H1 (cell line): ENCODE measurements around the gene NOS3. TPM values are rescaled to one million over a fixed set of nuclear protein-coding genes. Genes with fewer than 3 reads are reported as not detected.
A peak's percentile ranks its signal among the peaks of the same experiment; 100 is the strongest.

Experiments used
- CTCF ChIA-PET: fragments of 300-600 bp; sonication (Branson Sonifier 250); formaldehyde crosslinking; loops from one replicate; lab custom pipeline; 2021; ENCODE audit not compliant: partially characterized antibody; lab: Charles Lee
- POLR2A ChIA-PET: fragments of 300-600 bp; sonication (Branson Sonifier 250); formaldehyde crosslinking; loops from one replicate; lab custom pipeline; 2021; ENCODE audit warnings: inconsistent platforms; ENCODE audit not compliant: partially characterized antibody; lab: Charles Lee
- DNase-seq, 2 experiments: peaks; one replicate each; pipeline versions ENCODE4 v3.0.0 to v3.0.0-alpha.2; 2010 to 2022; ENCODE audit warnings: low spot score in 2 of 2, low read depth in 1 of 2, mixed read lengths in 1 of 2
- FAIRE-seq: peaks from 2 replicates; lab custom pipeline; 2011; peaks lifted over from hg19 to GRCh38; lab: Jason Lieb, UNC
- H2AFZ ChIP-seq: 2 replicates; pipeline ENCODE4 v1.8.1; 2012; ENCODE audit warnings: low read length, inconsistent platforms
- H2AK5ac ChIP-seq: 2 replicates; pipeline ENCODE4 v1.6.1; 2013; ENCODE audit warnings: low read depth, low read length
- H2BK120ac ChIP-seq: replicated peaks from 2 replicates; pipeline ENCODE3; 2013; ENCODE audit warnings: low read depth, low read length, inconsistent platforms
- H2BK12ac ChIP-seq: 2 replicates; pipeline ENCODE4 v1.6.1; 2013; ENCODE audit warnings: low read depth, low read length
- H2BK15ac ChIP-seq: 2 replicates; pipeline ENCODE4 v1.6.1; 2013; ENCODE audit warnings: low read length
- H2BK20ac ChIP-seq: 2 replicates; pipeline ENCODE4 v1.6.1; 2013; ENCODE audit warnings: low read length
- H2BK5ac ChIP-seq: 2 replicates; pipeline ENCODE4 v1.6.1; 2013; ENCODE audit warnings: low read depth, low read length
- H3K14ac ChIP-seq: 2 replicates; pipeline ENCODE4 v1.6.1; 2013; ENCODE audit warnings: inconsistent platforms; ENCODE audit not compliant: insufficient read length
- H3K18ac ChIP-seq: 2 replicates; pipeline ENCODE4 v1.6.1; 2013; ENCODE audit warnings: low read length; ENCODE audit errors: extremely low read depth
- H3K23ac ChIP-seq: 2 replicates; pipeline ENCODE4 v1.6.1; 2013; ENCODE audit warnings: inconsistent platforms; ENCODE audit not compliant: insufficient read length
- H3K23me2 ChIP-seq: 2 replicates; pipeline ENCODE4 v1.6.1; 2013; ENCODE audit warnings: low read depth, low read length
- H3K27ac ChIP-seq: 2 replicates; pipeline ENCODE4 v1.6.1; 2011; ENCODE audit warnings: low read depth, low read length, inconsistent platforms
- H3K27me3 ChIP-seq, 4 experiments: replicated peaks in 1 of 4; 1 replicate in 1 of 4; 2 replicates in 3 of 4; pipeline versions ENCODE4 v1.6.1 to v1.8.1; 2011 to 2013; ENCODE audit warnings: low read length in 3 of 4, mild to moderate bottlenecking in 3 of 4, inconsistent platforms in 2 of 4, mixed read lengths in 2 of 4, moderate library complexity in 1 of 4; ENCODE audit not compliant: control insufficient read depth in 3 of 4, insufficient read depth in 3 of 4; ENCODE audit errors: extremely low read depth in 1 of 4
- H3K36me3 ChIP-seq, 4 experiments: 2 replicates each; pipeline versions ENCODE4 v1.6.1 to v1.8.1; 2011 to 2013; ENCODE audit warnings: mild to moderate bottlenecking in 4 of 4, low read length in 3 of 4, moderate library complexity in 2 of 4, control low read depth in 1 of 4, inconsistent platforms in 1 of 4; ENCODE audit not compliant: insufficient read depth in 4 of 4, control insufficient read depth in 2 of 4
- H3K4ac ChIP-seq: replicated peaks from 2 replicates; pipeline ENCODE3; 2013; ENCODE audit warnings: low read length, low read depth, mixed read lengths, inconsistent platforms; ENCODE audit not compliant: insufficient read length
- H3K4me1 ChIP-seq, 4 experiments: replicated peaks in 1 of 4; 1 replicate in 1 of 4; 2 replicates in 3 of 4; pipeline versions ENCODE4 v1.6.1 to v1.8.1; 2011 to 2013; ENCODE audit warnings: low read length in 3 of 4, inconsistent platforms in 2 of 4, mixed read lengths in 1 of 4; ENCODE audit not compliant: insufficient read depth in 4 of 4, control insufficient read depth in 3 of 4
- H3K4me2 ChIP-seq, 2 experiments: 2 replicates each; pipeline versions ENCODE4 v1.6.1 to v1.8.1; 2011 to 2013; ENCODE audit warnings: low read depth in 2 of 2, low read length in 2 of 2, control low read depth in 1 of 2, inconsistent platforms in 1 of 2, mild to moderate bottlenecking in 1 of 2; ENCODE audit not compliant: insufficient read depth in 1 of 2
- H3K4me3 ChIP-seq, 4 experiments: fragments of 200-600, 300-600 bp in 1 of 4; sonication (generic), shearing (Covaris generic), sonication (Bioruptor Twin) in 1 of 4; 2 replicates each; pipeline versions ENCODE4 v1.5.1 to v1.8.1; 2011 to 2016; ENCODE audit warnings: low read length in 4 of 4, low read depth in 3 of 4, control low read depth in 2 of 4, inconsistent platforms in 2 of 4, mild to moderate bottlenecking in 2 of 4, mixed read lengths in 1 of 4, moderate library complexity in 1 of 4; ENCODE audit not compliant: insufficient read depth in 2 of 4; ENCODE audit errors: extremely low read depth in 1 of 4
- H3K56ac ChIP-seq: replicated peaks from 2 replicates; pipeline ENCODE3; 2013; ENCODE audit warnings: low read depth, mild to moderate bottlenecking, mixed read lengths, low read length, inconsistent platforms; ENCODE audit not compliant: insufficient read length
- H3K79me1 ChIP-seq: 2 replicates; pipeline ENCODE4 v1.6.1; 2013; ENCODE audit warnings: low read depth, low read length, control low read depth
- H3K79me2 ChIP-seq, 2 experiments: 2 replicates each; pipeline versions ENCODE4 v1.6.1 to v1.8.1; 2012 to 2013; ENCODE audit warnings: low read length in 2 of 2, mild to moderate bottlenecking in 2 of 2, inconsistent platforms in 1 of 2; ENCODE audit not compliant: insufficient read depth in 2 of 2, control insufficient read depth in 1 of 2
- H3K9ac ChIP-seq, 4 experiments: replicated peaks in 1 of 4; 1 replicate in 1 of 4; 2 replicates in 3 of 4; pipeline versions ENCODE4 v1.6.1 to v1.8.1; 2011 to 2013; ENCODE audit warnings: low read depth in 3 of 4, low read length in 3 of 4, control low read depth in 2 of 4, mild to moderate bottlenecking in 2 of 4, moderate library complexity in 2 of 4, inconsistent platforms in 1 of 4; ENCODE audit errors: extremely low read depth in 1 of 4
- H3K9me3 ChIP-seq, 2 experiments: 2 replicates each; pipeline versions ENCODE4 v1.6.1 to v1.8.1; 2012 to 2013; ENCODE audit warnings: mild to moderate bottlenecking in 2 of 2, moderate library complexity in 2 of 2, control low read depth in 1 of 2, inconsistent platforms in 1 of 2, low read depth in 1 of 2, low read length in 1 of 2, mixed read lengths in 1 of 2; ENCODE audit not compliant: insufficient read depth in 2 of 2
- H4K20me1 ChIP-seq, 2 experiments: replicated peaks in 1 of 2; 2 replicates each; pipeline versions ENCODE3 to v1.8.1; 2011 to 2013; ENCODE audit warnings: inconsistent platforms in 2 of 2, low read length in 2 of 2, mild to moderate bottlenecking in 1 of 2; ENCODE audit not compliant: insufficient read depth in 2 of 2, control insufficient read depth in 1 of 2
- H4K5ac ChIP-seq: 2 replicates; pipeline ENCODE4 v1.6.1; 2013; ENCODE audit warnings: low read length, low read depth, mixed read lengths, inconsistent platforms; ENCODE audit not compliant: insufficient read length
- H4K8ac ChIP-seq: 2 replicates; pipeline ENCODE4 v1.8.0; 2013; ENCODE audit warnings: mild to moderate bottlenecking, moderate library complexity, low read length, inconsistent platforms; ENCODE audit not compliant: insufficient read depth; ENCODE audit errors: extremely low read depth
- H4K91ac ChIP-seq: replicated peaks from 2 replicates; pipeline ENCODE3; 2013; ENCODE audit warnings: low read length, mixed read lengths, inconsistent platforms; ENCODE audit not compliant: insufficient read length
- EP300 ChIP-seq, 2 experiments: IDR thresholded peaks; 1 replicate in 1 of 2; 2 replicates in 1 of 2; pipeline ENCODE4 v1.6.1; 2011 to 2012; ENCODE audit warnings: low read depth in 2 of 2, low read length in 2 of 2, mild to moderate bottlenecking in 2 of 2, borderline replicate concordance in 1 of 2, inconsistent platforms in 1 of 2, moderate library complexity in 1 of 2
- RBBP5 ChIP-seq: IDR thresholded peaks from 2 replicates; pipeline ENCODE4 v1.7.1; 2012; ENCODE audit warnings: low read depth, mild to moderate bottlenecking, inconsistent platforms, low read length, moderate library complexity, borderline replicate concordance
- WGBS, 2 experiments: shearing (Covaris generic) in 1 of 2; methylation state at CpG; one replicate each; pipeline versions ENCODE4 v1.1.6 to v1.1.7; 2013 to 2015; ENCODE audit warnings: low lambda C conversion rate in 2 of 2, mixed read lengths in 2 of 2, inconsistent platforms in 1 of 2, low coverage in 1 of 2, missing lambda C conversion rate in 1 of 2; ENCODE audit not compliant: insufficient replicate concordance in 2 of 2, insufficient coverage in 1 of 2, insufficient read length in 1 of 2; ENCODE audit errors: extremely low coverage in 1 of 2, missing lambda C conversion rate in 1 of 2; 5-methylcytosine and 5-hydroxymethylcytosine counted together
- polyA plus RNA-seq, 7 experiments: library from polyadenylated mRNA; depleted of rRNA in 3 of 7; stranded (reverse) in 5 of 7; unstranded in 2 of 7; fragments of >200 nt in 5 of 7; fragments of 200-250 nt in 2 of 7; gene quantifications; 1 replicate in 5 of 7; 2 replicates in 1 of 7; 4 replicates in 1 of 7; pipeline versions ENCODE4 v1.2.1 to v1.2.3, GENCODE V29; 2011 to 2013; ENCODE audit warnings: missing spikeins in 2 of 7, mixed read lengths in 2 of 7
- total RNA-seq: library from RNA; stranded (reverse); fragmentation: NEBNext Ultra II Directional; extraction: Animal tissue kit (Norgen Biotek cat#: 25700); gene quantifications from 2 replicates; pipeline ENCODE4 v1.2.1, GENCODE V29; 2021
- TF ChIP-seq, protein P1 (sequence below): IDR thresholded peaks from 2 replicates; pipeline ENCODE4 v1.6.1; 2012; ENCODE audit warnings: low read length, inconsistent platforms
- TF ChIP-seq, protein P2 (sequence below), 3 experiments: IDR thresholded peaks; 1 replicate in 2 of 3; 2 replicates in 1 of 3; pipeline versions ENCODE4 v1.5.1 to v1.6.1; 2011; ENCODE audit warnings: low read length in 3 of 3, mild to moderate bottlenecking in 3 of 3, inconsistent platforms in 2 of 3, low read depth in 1 of 3, moderate library complexity in 1 of 3; ENCODE audit not compliant: insufficient read depth in 1 of 3; ENCODE audit errors: control extremely low read depth in 1 of 3

Gene NOS3
- total and polyA plus RNA-seq, 2 of the 8 experiments (the other 6 are each of a cell fraction or from before 2014, with no cell fraction given), result 4.4 to 16.2 TPM

DNA sequence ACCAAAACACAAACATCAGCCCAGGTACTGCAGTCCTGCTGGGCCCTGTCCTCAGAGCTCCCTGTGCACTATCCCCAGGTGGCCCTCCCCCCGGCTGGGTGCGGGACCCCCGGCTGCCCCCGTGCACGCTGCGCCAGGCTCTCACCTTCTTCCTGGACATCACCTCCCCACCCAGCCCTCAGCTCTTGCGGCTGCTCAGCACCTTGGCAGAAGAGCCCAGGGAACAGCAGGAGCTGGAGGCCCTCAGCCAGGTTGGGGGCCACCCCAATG lies 19.2 kb downstream of the NOS3 start:
- H4K91ac ChIP-seq, result peak overlapping the region; percentile 44
- no peak overlapping the region for H3K23ac ChIP-seq
- H3K4me2 ChIP-seq, result peak overlapping the region; percentile 51 to 69; a peak in 3 of 4 replicates
- H3K14ac ChIP-seq, result no peak overlapping the region
- peaks cover 0 to 31% (median 24%) of the 10 kb centered on the region in 4 experiments; a peak in 6 of 7 replicates for H3K4me1 ChIP-seq
- no peak overlapping the region for H2BK120ac ChIP-seq
- WGBS, 2 experiments, result 76% methylated on average over 7 of the region's 7 CpGs; no CpG with 5 or more reads in 1 of the 2 experiments
- peak overlapping the region; percentile 78 for H3K18ac ChIP-seq
- H4K5ac ChIP-seq, result no peak overlapping the region
- no peaks in the 10 kb centered on the region for H3K9me3 ChIP-seq
- H4K20me1 ChIP-seq, result no peaks in the 10 kb centered on the region
- no peak overlapping the region for H2AK5ac ChIP-seq
- H3K27me3 ChIP-seq, result peaks cover 0 to 3% (median 2%) of the 10 kb centered on the region in 4 experiments; a peak in 3 of 7 replicates
- no peak for TF ChIP-seq EP300 (IDR thresholded peaks at IDR 0.05; ENCODE audit: borderline replicate concordance in 1 of 2, low read depth in 2 of 2, low read length in 2 of 2)
- TF ChIP-seq, protein P1, sequence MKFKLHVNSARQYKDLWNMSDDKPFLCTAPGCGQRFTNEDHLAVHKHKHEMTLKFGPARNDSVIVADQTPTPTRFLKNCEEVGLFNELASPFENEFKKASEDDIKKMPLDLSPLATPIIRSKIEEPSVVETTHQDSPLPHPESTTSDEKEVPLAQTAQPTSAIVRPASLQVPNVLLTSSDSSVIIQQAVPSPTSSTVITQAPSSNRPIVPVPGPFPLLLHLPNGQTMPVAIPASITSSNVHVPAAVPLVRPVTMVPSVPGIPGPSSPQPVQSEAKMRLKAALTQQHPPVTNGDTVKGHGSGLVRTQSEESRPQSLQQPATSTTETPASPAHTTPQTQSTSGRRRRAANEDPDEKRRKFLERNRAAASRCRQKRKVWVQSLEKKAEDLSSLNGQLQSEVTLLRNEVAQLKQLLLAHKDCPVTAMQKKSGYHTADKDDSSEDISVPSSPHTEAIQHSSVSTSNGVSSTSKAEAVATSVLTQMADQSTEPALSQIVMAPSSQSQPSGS, result no peak
- TF ChIP-seq, protein P2, sequence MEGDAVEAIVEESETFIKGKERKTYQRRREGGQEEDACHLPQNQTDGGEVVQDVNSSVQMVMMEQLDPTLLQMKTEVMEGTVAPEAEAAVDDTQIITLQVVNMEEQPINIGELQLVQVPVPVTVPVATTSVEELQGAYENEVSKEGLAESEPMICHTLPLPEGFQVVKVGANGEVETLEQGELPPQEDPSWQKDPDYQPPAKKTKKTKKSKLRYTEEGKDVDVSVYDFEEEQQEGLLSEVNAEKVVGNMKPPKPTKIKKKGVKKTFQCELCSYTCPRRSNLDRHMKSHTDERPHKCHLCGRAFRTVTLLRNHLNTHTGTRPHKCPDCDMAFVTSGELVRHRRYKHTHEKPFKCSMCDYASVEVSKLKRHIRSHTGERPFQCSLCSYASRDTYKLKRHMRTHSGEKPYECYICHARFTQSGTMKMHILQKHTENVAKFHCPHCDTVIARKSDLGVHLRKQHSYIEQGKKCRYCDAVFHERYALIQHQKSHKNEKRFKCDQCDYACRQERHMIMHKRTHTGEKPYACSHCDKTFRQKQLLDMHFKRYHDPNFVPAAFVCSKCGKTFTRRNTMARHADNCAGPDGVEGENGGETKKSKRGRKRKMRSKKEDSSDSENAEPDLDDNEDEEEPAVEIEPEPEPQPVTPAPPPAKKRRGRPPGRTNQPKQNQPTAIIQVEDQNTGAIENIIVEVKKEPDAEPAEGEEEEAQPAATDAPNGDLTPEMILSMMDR (IDR thresholded peaks at IDR 0.05; ENCODE audit: control extremely low read depth in 1 of 3, insufficient read depth in 1 of 3, low read depth in 1 of 3, low read length in 3 of 3), result no peak
- no peak for TF ChIP-seq RBBP5
- H4K8ac ChIP-seq, result peak overlapping the region; percentile 29; the same call in 1 of the 2 replicates
- peak overlapping the region; percentile 41 for H3K4ac ChIP-seq
- H3K56ac ChIP-seq, result no peak overlapping the region
- H3K9ac ChIP-seq, result no peak overlapping the region
- H2BK5ac ChIP-seq, result no peak overlapping the region; the same call in 1 of the 2 replicates
- 0 out of 2 replicates have a peak overlapping the region, but pooled peaks have one; percentile 32 for H2BK20ac ChIP-seq
- H3K79me1 ChIP-seq, result no peaks in the 10 kb centered on the region; the same call in 1 of the 2 replicates
- H2BK12ac ChIP-seq, result peak overlapping the region; percentile 60; the same call in 1 of the 2 replicates
- FAIRE-seq (no peak), DNase-seq (no peak)
- no peaks in the 10 kb centered on the region; the same call in 1 of the 2 replicates for H3K23me2 ChIP-seq
- no peaks in the 10 kb centered on the region for H3K36me3 ChIP-seq
- no peak overlapping the region for H2BK15ac ChIP-seq
- CTCF ChIA-PET, result interaction anchor here (0.7 to 11.5 kb wide), 34 partner anchors 11 to 234 kb away, joined by 3 to 142 read pairs (median 6); partner anchors contain the start of genes ABCB8, ATG9B, CDK5 and NOS3
- H3K79me2 ChIP-seq, result no peaks in the 10 kb centered on the region
- H2AFZ ChIP-seq, result no peak overlapping the region
- POLR2A ChIA-PET, result interaction anchor here (0.8 to 2.5 kb wide), 6 partner anchors 9 to 49 kb away, joined by 3 to 16 read pairs (median 5); partner anchors contain the start of gene SLC4A2
- H3K4me3 ChIP-seq, result peak overlapping the region in 1 of 4 experiments; percentile 33; a peak in 1 of 8 replicates
- H3K27ac ChIP-seq, result no peak overlapping the region
